Stimulated activated CD4-positive, alpha-beta T cell treated with anti-CD3 and anti-CD28 coated beads, Interleukin-2, amount 100 ng/mL, for 4 hours (primary cell): Measurements from ENCODE around the gene SLC47A2.
"Not testable (repeated sequence)": the region's sequence is repeated elsewhere in the genome, so short reads cannot be mapped to it uniquely, and the experiment has no call there.

Experiments
- DNase-seq: peaks from one replicate; pipeline ENCODE4 v3.0.0-alpha.2; 2020; ENCODE audit warnings: low read depth

Gene SLC47A2

GRCh38 chr17:19716108-19717030 is at the start of gene SLC47A2:
Gene SLC47A2, minus strand, starts transcription at chr17:19716584. Its CDS starts 29 bp downstream, at chr17:19716555.
- no peak for DNase-seq

- DNase-seq: no peak
These were observed 49.6 kb upstream of the SLC47A2 start for GRCh38 chr17:19766016-19766415.

DNA sequence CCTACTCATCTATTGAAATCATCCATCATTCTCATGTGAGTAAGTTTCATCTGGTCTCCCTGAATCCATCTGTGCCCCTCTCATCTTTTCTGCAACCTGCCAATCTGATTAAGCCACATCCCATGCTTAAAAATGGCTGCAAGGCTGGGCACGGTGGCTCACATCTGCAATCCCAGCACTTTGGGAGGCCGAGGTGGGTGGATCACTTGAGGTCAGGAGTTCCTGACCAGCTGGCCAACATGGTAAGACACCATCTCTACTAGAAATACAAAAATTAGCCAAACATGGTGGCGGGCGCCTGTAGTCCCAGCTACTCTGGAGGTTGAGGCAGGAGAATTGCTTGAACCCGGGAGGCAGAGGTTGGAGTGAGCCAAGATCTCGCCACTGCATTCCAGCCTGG is 47.6 kb upstream of the SLC47A2 start:
- DNase-seq: not testable (repeated sequence)

DNA sequence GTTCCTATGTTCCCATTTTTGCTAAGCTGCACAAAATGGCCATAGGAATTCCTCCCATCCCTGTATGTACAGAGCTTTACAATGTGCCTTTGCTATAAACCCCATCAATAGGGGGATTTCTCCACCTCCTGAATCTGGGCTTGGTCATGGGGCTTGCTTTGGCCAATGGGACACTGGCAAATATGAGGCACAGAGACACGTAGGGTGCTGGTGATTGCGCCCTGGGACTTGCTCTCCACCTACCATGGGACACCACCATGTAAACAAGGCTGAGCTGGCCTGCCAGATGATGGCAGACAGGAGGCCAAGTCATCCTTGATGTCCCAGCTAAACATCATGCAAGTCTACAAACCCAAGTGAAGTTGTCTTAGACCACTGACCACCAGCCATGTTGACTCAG is 47.0 kb upstream of the SLC47A2 start:
- no peak for DNase-seq

DNA sequence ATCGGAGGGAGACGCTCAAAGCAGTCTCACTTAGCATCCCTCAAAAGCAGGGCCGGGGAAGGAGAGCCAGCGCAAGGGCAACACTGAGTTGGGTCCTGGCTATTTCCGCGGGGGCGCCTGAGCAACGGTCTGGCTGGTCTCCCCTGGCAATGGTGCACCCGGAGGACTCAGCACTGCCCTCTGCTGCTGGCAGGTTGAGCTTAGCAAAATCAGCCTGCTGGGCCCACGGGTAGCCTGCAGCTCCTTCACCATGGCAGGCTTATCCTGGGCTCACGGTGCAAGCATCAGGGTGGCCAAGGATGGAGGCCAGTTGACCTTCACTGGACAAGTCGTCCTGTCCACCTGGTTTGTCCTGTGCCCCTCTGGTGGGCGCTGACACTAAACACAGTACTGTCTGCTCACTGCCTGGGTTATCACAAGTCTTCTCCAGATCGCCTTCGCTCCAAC is 46.2 kb upstream of the SLC47A2 start:
- peak; percentile 19 for DNase-seq

DNA sequence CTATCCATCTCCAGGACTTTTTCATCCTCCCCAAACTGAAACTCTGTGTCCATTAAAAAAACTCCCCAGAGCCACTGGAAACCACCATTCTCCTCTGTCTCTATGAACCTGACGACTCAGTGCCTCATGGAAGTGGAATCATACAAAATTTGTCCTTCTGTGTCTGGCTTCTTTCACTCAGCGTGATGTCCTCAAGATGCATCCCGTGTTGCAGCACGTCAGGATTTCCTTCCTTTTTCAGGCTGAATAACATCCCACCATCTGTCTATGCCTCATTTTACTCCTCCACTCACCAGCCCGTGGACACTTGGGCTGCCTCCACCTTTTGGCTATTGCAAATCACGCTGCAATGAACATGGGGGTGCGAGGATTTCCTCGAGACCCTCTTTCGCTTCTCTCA is 44.4 kb upstream of the SLC47A2 start:
- no peak for DNase-seq

- DNase-seq: no peak
These were observed 43.5 kb upstream of the SLC47A2 start for GRCh38 chr17:19759568-19760549.

DNA sequence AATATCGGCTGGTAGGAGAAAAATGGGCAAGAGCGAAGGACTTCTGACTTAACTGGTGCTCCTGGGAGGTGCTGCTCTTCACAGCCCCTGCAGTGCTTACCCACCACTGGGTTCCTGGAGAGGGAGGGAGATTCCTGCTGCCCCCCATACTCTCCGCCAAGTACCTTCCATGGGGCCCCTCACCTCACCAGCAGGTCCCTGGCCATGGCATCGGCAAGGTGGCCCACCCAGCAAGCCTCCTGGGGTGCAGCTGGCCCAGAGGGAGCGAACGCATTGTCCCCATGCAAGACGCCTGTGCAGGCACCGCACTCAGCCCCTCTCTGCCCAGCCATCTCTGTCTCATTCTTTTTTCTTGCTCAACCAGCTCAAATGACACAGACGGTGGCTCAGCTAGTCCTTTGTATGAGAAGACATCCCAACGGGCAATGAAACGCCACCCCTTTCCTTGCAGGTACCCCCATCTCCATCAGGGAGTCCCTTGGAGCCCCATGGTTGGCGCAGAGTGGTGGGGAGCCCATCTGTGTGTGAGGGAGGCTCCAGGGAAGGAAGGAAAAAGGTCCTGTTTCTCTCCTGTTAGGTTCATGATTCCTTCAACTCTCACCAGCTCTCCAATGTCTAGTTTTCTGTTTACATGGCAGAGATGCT is 41.3 kb upstream of the SLC47A2 start:
- DNase-seq: no peak

DNA sequence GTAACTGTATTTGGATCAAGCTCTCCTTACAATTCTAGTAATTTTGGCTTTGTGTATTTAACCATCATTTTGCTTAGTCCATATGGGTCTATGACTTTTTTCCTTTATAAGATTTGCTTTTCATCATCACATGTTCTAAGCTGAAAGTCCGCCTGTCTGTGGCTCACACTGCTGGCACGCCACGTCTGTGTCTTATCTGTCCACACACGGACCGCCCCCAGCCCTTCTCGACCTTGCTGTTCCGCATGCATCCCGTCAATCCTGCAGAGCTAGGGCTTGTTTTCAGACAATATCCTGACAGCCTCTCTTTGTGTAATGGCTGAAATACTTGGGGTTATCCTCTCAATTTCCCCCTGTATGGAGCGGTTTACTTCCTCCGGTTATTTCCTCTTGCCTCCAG is 40.2 kb upstream of the SLC47A2 start:
- DNase-seq: no peak

GRCh38 chr17:19755821-19756510 is 39.6 kb upstream of the SLC47A2 start:
- no peak for DNase-seq

GRCh38 chr17:19755392-19755791 is 39.0 kb upstream of the SLC47A2 start:
- DNase-seq: no peak

- DNase-seq: no peak
These were observed 37.5 kb upstream of the SLC47A2 start for GRCh38 chr17:19753661-19754463.

DNA sequence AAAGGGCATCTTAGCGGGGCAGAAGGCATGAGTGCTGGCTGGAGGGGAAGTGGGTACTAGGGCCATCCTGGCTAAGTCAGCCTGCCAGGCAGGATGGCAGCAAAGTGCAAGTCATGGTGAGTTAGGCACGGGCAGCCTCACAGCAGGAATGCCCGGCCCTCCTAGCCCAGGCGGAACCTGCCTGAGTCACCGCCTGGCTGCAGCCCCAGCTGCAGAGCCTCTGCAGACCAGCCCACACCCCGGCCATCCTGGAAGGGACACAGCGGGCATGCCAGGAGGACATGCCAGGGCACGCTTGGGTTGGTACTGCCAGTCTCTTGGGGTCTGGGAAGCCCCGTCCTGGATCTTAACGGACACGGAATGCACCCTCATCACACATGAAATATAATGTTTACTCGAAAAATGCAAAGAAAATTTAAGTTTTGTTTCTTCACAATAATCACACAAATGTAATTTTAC is 36.7 kb upstream of the SLC47A2 start:
- no peak for DNase-seq

DNA sequence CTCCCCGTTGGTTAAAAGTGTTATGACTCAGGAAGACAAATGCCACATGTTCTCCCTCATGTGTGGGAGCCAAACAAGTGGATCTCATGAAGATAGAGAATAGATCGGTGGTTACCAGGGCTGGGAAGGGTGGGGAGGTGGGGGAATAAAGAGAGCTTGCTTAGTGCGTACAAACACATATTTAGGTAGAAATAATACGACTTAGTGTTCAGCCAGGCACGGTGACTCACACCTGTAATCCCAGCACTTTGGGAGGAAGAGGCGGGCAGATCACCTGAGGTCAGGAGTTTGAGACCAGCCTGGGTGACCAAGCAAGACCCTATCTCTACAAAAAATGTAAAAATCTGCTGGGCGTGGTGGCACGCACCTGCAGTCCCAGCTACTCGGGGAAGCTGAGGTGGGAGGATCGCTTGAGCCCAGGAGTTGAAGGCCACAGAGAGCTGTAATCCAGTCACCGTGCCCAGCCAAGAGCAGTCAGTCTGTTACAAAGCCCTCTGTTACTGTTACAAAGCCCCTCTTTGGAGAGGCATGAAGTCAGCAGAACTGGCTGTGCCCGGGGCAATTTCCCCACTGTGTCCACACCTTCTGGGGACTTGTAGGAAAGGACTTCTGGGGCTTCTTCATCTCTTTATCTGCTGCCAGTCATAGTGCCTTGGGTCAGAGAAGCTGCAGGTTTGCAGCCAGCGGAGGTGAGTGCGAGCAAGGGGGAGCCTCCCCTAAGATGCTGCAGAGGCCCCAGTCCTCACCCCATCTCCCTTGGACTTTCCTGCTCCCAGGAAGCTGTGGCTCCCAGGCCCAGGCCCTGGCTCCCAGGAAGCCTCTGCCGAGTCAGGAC is 36.0 kb upstream of the SLC47A2 start:
- DNase-seq: no peak

DNA sequence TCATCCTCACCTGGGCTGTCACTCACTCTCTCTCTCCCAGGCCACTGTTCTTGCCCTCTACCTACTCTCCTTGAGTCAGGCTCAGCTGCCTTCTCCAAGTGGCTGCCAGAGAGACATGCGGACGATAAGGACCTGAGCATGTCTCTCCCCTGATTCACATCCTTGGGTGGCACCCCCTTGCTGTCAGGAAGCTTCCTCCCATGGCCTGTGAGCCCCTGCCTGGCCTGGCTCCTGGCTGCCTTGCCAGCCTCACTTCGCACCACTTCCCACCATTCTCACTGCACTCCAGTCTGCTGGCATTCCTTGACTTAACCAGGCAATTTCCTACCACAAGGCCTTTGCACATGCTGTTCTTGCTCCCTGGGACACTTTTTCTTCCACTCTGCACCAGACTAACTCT is 34.5 kb upstream of the SLC47A2 start:
- DNase-seq: no peak

- no peak for DNase-seq
These were observed 33.7 kb upstream of the SLC47A2 start for GRCh38 chr17:19750020-19750572.

DNA sequence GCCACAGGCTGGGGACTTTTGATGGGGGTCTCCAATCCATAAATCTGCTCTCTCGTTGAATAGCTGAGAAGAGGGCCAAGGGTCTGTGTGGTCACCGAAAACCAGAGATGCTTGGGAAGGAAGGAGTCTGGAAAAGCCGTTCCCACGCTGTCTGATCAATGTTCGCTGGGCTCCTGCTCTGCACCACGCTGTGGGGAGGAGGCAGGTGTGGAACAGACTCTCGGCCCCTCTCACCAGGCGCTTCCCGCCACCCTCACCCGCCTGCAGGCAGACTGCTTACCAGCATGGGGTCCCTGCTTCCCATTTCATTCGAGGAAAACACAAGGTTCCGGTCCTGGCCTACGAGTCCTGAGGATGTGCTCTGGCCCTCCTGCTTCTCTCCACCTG is 32.4 kb upstream of the SLC47A2 start:
- no peak for DNase-seq

- DNase-seq: no peak
These were observed 31.7 kb upstream of the SLC47A2 start, which contains the start of gene ALDH3A1 for GRCh38 chr17:19747829-19748806. Gene ALDH3A1, minus strand, starts transcription at chr17:19748298. Its CDS starts 3,169 bp downstream, at chr17:19745129.
